K562 (cell line): ENCODE results near the gene DCAF11. TPM values are rescaled to one million over a fixed set of nuclear protein-coding genes. Genes with fewer than 3 reads are reported as not detected.

Experiments used
- CBFA2T2 ChIP-seq: fragments of 450-650 bp; conservative IDR thresholded peaks from 2 replicates; pipeline ENCODE4 v1.6.1; 2017; ENCODE audit warnings: mild to moderate bottlenecking
- MIER1 ChIP-seq: fragments of 450-650 bp; IDR thresholded peaks from 2 replicates; pipeline ENCODE4 v1.6.1; 2016; ENCODE audit warnings: antibody characterized with exemption, mild to moderate bottlenecking, low read depth
- MYC ChIP-seq, 2 experiments: fragments of 250-450 bp in 1 of 2; sonication (Bioruptor Pico) in 1 of 2; IDR thresholded peaks; 2 replicates each; pipeline versions ENCODE4 v1.5.1 to v1.6.1; 2012 to 2021; ENCODE audit warnings: low read depth in 2 of 2, borderline replicate concordance in 1 of 2, improper control_type of control experiment in 1 of 2, low read length in 1 of 2, mild to moderate bottlenecking in 1 of 2, moderate library complexity in 1 of 2
- RBM39 ChIP-seq: fragments of 200-400 bp; formaldehyde crosslinking; optimal IDR thresholded peaks from 2 replicates; pipeline ENCODE3; 2018; ENCODE audit warnings: low read depth, low read length
- SAP30 ChIP-seq: fragments of 200-600 bp; sonication (generic); IDR thresholded peaks from 2 replicates; pipeline ENCODE4 v1.6.1; 2012; ENCODE audit warnings: borderline replicate concordance, low read depth, mild to moderate bottlenecking, moderate library complexity, low read length, control low read depth, inconsistent platforms; ENCODE audit not compliant: insufficient read depth, poor library complexity, severe bottlenecking
- TCF7L2 ChIP-seq: fragments of 150-350 bp; IDR thresholded peaks from 2 replicates; pipeline ENCODE4 v1.6.1; 2016; ENCODE audit warnings: low read depth, mild to moderate bottlenecking, low read length, moderate library complexity
- ZNF583 ChIP-seq: fragments of 250-450 bp; sonication (Bioruptor Pico); IDR thresholded peaks from 2 replicates; pipeline ENCODE4 v1.4.0; 2020
- ZNF764 ChIP-seq: fragments of 250-450 bp; sonication (Bioruptor Pico); IDR thresholded peaks from 2 replicates; pipeline ENCODE4 v1.4.0; 2020; ENCODE audit warnings: low read depth, mild to moderate bottlenecking, moderate library complexity
- polyA plus RNA-seq, 8 experiments: library from polyadenylated mRNA; depleted of rRNA in 4 of 8; stranded (reverse) in 5 of 8; unstranded in 3 of 8; fragments of >200 nt; fragmentation: Nextera tagmentation in 2 of 8; fragmentation: Illumina TruSeq in 1 of 8; extraction: Ambion mirVana in 2 of 8; extraction: Trizol in 1 of 8; gene quantifications; 2 replicates each; pipeline versions ENCODE4 v1.2.1 to v1.2.3, GENCODE V29; 2011 to 2014; ENCODE audit warnings: inconsistent platforms in 1 of 8, missing spikeins in 1 of 8
- total RNA-seq, 7 experiments: library from RNA; depleted of rRNA in 6 of 7; stranded (reverse); fragments of >200 nt in 6 of 7; fragmentation: Illumina TruSeq in 2 of 7; extraction: Trizol in 2 of 7; gene quantifications; 2 replicates each; pipeline versions ENCODE4 v1.2.1 to v1.2.3, GENCODE V29; 2011 to 2021; ENCODE audit warnings: low replicate concordance in 1 of 7
- TF ChIP-seq, protein P1 (sequence below): fragments of 450-650 bp; IDR thresholded peaks from 2 replicates; pipeline ENCODE4 v1.6.1; 2016; ENCODE audit warnings: mild to moderate bottlenecking, moderate library complexity
- TF ChIP-seq, protein P2 (sequence below): fragments of 250-450 bp; sonication (Bioruptor Pico); IDR thresholded peaks from 2 replicates; pipeline ENCODE4 v1.4.0; 2020; ENCODE audit warnings: mild to moderate bottlenecking

The DCAF11 gene
- total and polyA plus RNA-seq, 9 of the 15 experiments (the other 6 are each of a cell fraction or from before 2014, with no cell fraction given), result 8.5 to 46.2 (median 36.4) TPM

DNA sequence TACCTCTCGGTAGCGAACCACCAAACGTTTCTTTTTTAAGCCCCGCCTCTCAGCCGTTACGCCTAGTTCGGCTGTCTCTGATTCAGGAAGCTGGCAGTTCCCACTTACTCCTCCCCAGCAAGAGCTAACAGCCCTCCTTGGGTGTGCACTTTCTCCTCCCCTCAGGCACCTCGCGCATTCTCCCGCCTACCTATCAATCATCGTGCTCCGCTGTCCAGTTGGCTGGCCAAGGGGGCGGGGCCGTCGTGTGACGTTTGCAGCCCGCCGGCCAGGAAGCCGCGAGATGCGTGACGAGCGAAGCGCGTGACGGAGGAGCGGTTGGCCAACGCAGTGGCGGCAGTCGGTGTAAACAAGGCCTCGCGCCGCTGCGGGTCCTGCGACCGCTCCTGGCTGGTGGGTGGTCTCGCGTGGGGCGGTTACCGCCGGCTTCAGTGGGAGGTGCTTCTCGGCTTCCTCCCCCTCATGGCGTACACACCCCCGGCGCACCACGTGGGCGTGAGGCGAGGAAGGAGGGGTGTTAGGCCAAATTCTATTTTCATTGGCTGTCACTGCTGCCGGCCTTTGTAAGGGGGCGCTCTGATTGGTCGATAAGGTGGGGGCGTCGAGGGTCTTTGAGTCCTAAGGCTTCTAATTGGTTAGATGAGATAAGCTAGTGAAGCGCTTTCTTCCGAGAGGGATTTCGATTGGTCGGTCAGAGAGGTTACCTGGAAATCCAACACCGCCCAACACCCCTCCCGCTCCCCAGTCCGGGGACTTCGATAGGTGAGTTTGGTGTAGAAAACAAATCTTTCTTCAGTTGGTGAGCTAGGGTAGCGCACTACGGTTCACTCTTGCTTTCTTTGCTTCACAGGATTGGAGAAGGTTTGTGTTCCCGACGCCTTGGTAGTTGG is at the start of gene DCAF11, which contains the start of gene NRL (continued):
- TF ChIP-seq, protein P1, sequence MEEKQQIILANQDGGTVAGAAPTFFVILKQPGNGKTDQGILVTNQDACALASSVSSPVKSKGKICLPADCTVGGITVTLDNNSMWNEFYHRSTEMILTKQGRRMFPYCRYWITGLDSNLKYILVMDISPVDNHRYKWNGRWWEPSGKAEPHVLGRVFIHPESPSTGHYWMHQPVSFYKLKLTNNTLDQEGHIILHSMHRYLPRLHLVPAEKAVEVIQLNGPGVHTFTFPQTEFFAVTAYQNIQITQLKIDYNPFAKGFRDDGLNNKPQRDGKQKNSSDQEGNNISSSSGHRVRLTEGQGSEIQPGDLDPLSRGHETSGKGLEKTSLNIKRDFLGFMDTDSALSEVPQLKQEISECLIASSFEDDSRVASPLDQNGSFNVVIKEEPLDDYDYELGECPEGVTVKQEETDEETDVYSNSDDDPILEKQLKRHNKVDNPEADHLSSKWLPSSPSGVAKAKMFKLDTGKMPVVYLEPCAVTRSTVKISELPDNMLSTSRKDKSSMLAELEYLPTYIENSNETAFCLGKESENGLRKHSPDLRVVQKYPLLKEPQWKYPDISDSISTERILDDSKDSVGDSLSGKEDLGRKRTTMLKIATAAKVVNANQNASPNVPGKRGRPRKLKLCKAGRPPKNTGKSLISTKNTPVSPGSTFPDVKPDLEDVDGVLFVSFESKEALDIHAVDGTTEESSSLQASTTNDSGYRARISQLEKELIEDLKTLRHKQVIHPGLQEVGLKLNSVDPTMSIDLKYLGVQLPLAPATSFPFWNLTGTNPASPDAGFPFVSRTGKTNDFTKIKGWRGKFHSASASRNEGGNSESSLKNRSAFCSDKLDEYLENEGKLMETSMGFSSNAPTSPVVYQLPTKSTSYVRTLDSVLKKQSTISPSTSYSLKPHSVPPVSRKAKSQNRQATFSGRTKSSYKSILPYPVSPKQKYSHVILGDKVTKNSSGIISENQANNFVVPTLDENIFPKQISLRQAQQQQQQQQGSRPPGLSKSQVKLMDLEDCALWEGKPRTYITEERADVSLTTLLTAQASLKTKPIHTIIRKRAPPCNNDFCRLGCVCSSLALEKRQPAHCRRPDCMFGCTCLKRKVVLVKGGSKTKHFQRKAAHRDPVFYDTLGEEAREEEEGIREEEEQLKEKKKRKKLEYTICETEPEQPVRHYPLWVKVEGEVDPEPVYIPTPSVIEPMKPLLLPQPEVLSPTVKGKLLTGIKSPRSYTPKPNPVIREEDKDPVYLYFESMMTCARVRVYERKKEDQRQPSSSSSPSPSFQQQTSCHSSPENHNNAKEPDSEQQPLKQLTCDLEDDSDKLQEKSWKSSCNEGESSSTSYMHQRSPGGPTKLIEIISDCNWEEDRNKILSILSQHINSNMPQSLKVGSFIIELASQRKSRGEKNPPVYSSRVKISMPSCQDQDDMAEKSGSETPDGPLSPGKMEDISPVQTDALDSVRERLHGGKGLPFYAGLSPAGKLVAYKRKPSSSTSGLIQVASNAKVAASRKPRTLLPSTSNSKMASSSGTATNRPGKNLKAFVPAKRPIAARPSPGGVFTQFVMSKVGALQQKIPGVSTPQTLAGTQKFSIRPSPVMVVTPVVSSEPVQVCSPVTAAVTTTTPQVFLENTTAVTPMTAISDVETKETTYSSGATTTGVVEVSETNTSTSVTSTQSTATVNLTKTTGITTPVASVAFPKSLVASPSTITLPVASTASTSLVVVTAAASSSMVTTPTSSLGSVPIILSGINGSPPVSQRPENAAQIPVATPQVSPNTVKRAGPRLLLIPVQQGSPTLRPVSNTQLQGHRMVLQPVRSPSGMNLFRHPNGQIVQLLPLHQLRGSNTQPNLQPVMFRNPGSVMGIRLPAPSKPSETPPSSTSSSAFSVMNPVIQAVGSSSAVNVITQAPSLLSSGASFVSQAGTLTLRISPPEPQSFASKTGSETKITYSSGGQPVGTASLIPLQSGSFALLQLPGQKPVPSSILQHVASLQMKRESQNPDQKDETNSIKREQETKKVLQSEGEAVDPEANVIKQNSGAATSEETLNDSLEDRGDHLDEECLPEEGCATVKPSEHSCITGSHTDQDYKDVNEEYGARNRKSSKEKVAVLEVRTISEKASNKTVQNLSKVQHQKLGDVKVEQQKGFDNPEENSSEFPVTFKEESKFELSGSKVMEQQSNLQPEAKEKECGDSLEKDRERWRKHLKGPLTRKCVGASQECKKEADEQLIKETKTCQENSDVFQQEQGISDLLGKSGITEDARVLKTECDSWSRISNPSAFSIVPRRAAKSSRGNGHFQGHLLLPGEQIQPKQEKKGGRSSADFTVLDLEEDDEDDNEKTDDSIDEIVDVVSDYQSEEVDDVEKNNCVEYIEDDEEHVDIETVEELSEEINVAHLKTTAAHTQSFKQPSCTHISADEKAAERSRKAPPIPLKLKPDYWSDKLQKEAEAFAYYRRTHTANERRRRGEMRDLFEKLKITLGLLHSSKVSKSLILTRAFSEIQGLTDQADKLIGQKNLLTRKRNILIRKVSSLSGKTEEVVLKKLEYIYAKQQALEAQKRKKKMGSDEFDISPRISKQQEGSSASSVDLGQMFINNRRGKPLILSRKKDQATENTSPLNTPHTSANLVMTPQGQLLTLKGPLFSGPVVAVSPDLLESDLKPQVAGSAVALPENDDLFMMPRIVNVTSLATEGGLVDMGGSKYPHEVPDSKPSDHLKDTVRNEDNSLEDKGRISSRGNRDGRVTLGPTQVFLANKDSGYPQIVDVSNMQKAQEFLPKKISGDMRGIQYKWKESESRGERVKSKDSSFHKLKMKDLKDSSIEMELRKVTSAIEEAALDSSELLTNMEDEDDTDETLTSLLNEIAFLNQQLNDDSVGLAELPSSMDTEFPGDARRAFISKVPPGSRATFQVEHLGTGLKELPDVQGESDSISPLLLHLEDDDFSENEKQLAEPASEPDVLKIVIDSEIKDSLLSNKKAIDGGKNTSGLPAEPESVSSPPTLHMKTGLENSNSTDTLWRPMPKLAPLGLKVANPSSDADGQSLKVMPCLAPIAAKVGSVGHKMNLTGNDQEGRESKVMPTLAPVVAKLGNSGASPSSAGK, result peak; percentile 92
- TF ChIP-seq RBM39 (no peak), ZNF583 (CRISPR knock-in tag) (no peak), SAP30 (peak; percentile 92), TCF7L2 (no peak), MYC (IDR thresholded peaks at IDR 0.05; ENCODE audit: low read depth, low read length) (peak; percentile 97), MYC (CRISPR knock-in tag; IDR thresholded peaks at IDR 0.05; ENCODE audit: borderline replicate concordance, low read depth) (peak; percentile 98), MIER1 (no peak), CBFA2T2 (peak; percentile 50; the same call in 1 of the 2 replicates), ZNF764 (CRISPR knock-in tag) (no peak)
- TF ChIP-seq, protein P2, sequence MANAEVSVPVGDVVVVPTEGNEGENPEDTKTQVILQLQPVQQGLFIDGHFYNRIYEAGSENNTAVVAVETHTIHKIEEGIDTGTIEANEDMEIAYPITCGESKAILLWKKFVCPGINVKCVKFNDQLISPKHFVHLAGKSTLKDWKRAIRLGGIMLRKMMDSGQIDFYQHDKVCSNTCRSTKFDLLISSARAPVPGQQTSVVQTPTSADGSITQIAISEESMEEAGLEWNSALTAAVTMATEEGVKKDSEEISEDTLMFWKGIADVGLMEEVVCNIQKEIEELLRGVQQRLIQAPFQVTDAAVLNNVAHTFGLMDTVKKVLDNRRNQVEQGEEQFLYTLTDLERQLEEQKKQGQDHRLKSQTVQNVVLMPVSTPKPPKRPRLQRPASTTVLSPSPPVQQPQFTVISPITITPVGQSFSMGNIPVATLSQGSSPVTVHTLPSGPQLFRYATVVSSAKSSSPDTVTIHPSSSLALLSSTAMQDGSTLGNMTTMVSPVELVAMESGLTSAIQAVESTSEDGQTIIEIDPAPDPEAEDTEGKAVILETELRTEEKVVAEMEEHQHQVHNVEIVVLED (CRISPR knock-in tag), result peak; percentile 64
